ENCODE measurements around the gene GFRA1.

The GFRA1 gene

GRCh38 chr10:116155191-116155590 is 117.8 kb downstream of the GFRA1 start:
- no peak for DNase-seq

GRCh38 chr10:116154651-116155050 is 118.4 kb downstream of the GFRA1 start:
- DNase-seq = no peak

- no peak for DNase-seq
These were observed 121.9 kb downstream of the GFRA1 start for GRCh38 chr10:116151076-116151475.

GRCh38 chr10:116150606-116151005 is 122.4 kb downstream of the GFRA1 start:
- DNase-seq = no peak

GRCh38 chr10:116147147-116147905 is 125.7 kb downstream of the GFRA1 start:
- DNase-seq = no peak

GRCh38 chr10:116146372-116147140 is 126.5 kb downstream of the GFRA1 start:
- no peak for DNase-seq

- DNase-seq = no peak
These were observed 129.3 kb downstream of the GFRA1 start for GRCh38 chr10:116143673-116144222.

GRCh38 chr10:116141855-116142254 is 131.2 kb downstream of the GFRA1 start:
- DNase-seq = no peak

- DNase-seq = no peak
These were observed 131.8 kb downstream of the GFRA1 start for GRCh38 chr10:116141246-116141645.

- no peak for DNase-seq
These were observed 133.1 kb downstream of the GFRA1 start for GRCh38 chr10:116139886-116140285.

GRCh38 chr10:116138897-116139296 is 134.1 kb downstream of the GFRA1 start:
- peak; percentile 0 for DNase-seq

GRCh38 chr10:116136261-116136660 is 136.7 kb downstream of the GFRA1 start:
- no peak for DNase-seq

GRCh38 chr10:116134322-116134721 is 138.7 kb downstream of the GFRA1 start:
- DNase-seq = no peak

- no peak for DNase-seq
These were observed 139.4 kb downstream of the GFRA1 start for GRCh38 chr10:116133634-116134033.

- no peak for DNase-seq
These were observed 140.1 kb downstream of the GFRA1 start for GRCh38 chr10:116132780-116133399.

GRCh38 chr10:116130006-116130405 is 143.0 kb downstream of the GFRA1 start:
- no peak for DNase-seq

- DNase-seq = no peak
These were observed 145.9 kb downstream of the GFRA1 start for GRCh38 chr10:116126954-116127695.

GRCh38 chr10:116126239-116126638 is 146.8 kb downstream of the GFRA1 start:
- DNase-seq = no peak

- DNase-seq = no peak
These were observed 147.8 kb downstream of the GFRA1 start for GRCh38 chr10:116125180-116125579.

- DNase-seq = no peak
These were observed 148.2 kb downstream of the GFRA1 start for GRCh38 chr10:116124777-116125176.

- DNase-seq = no peak
These were observed 150.3 kb downstream of the GFRA1 start for GRCh38 chr10:116122664-116123063.

- DNase-seq = no peak
These were observed 151.1 kb downstream of the GFRA1 start for GRCh38 chr10:116121640-116122525.

Data from DMS79 (cell line).